HG03521 (cell line): ENCODE results near the gene RARS2.
"Not testable (repeated sequence)": the region's sequence is repeated elsewhere in the genome, so short reads cannot be mapped to it uniquely, and the experiment has no call there.

Experiments used
- ATAC-seq: cut with Tn5 transposase; IDR thresholded peaks from one replicate; pipeline ENCODE4 v1.9.1; 2021; ENCODE audit warnings: mild to moderate bottlenecking, moderate library complexity; ENCODE audit not compliant: unreplicated experiment

Gene RARS2

DNA sequence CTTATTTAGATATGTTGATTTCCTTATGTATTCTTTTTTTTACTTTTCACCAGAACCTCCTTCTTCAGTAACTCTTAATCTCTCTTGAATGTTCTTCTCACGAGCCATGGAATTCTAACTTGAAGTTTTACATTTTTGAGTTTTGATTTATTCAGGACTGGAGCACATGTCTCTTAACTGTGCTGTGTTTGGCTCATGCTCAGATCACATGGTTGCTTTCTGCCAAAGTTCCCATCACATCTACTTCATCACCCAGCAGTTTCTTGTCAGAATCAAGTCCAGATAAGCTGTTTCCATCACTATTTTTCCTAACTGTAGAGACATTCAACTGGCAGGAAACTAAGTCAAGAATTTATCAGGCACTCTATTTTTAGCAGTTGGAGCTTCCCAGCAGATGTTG, 85.3 kb downstream of the RARS2 start:
- ATAC-seq: no peak

DNA sequence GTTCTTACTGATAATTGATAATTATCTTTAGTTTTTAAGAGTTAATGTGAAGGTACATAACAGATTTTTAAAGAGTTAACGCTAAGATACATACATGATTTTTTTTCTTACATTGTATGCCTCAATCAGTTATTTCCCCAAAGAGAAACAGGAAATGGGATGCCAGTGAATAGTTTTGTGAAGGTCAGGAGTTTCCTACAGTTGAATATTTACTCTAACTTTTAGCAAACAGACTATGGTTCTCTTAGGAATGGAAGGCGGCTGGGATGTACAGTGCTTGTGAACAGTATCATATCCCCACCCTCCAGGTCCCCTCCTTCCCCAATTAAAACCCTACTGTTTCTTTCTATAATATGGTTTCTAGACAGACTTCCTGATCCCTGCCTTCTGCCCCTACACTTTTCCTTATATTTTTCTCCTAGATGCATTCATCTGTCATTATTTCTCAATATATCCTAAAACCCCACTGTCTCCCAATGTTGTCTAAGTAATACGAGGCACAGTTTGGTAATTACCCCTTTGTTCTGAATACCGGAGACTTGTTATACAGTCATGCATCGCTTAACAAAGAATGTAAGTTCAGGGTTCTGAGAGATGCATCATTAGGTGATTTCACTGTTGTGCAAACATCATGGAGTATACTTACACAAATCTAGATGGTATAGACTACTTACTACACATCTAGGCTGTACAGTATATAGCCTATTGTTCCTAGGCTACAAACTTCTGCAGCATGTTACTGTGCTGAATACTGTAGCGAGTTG, 87.8 kb downstream of the RARS2 start:
- ATAC-seq: no peak

DNA sequence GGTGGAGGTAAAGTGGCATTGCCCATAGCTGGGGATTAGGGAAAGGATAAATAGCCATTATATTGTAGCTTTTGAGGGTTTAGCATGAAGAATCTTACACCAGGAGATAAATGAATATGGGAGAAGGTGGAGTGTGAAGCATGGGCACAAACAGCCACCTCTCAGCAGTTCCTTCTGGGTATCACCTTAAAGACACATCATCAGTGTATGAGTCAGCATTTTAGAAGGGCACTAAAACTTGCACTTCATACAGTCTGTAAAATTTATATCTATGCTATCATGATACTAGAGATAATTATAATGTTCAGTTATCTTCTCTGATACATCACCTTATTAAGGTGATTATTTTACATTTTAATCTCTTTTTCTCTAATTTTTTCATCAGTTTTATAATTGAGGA, 91.7 kb downstream of the RARS2 start:
- ATAC-seq: no peak

DNA sequence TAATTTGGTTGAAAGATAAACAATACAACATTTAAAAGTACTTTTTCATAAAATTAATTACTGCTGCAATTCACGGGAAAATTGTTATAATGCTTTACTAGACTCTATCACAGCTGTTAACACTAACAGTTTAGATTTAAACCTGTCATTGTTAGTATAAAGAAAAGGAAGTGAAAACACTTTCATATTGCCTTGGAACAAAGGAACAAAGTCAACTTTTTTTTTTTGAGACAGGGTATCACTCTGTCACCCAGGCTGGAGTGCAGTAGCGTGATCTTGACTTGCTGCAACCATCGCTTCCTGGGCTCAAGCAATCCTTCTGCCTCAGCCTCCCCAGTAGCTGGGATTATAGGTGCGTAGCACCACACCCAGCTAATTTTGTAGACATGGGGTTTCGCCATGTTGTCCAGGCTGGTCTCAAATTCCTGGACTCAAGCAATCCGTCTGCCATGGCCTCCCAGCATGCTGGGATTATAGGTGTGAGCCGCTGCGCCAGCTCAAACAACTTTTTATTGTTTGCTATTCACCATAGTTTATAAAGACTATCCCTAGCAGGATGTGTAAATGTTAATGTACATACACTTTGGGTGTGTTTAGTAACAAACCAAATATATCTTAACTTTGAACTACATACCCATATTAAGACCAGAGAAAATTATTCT, 94.9 kb downstream of the RARS2 start:
- peak; percentile 65 for ATAC-seq

DNA sequence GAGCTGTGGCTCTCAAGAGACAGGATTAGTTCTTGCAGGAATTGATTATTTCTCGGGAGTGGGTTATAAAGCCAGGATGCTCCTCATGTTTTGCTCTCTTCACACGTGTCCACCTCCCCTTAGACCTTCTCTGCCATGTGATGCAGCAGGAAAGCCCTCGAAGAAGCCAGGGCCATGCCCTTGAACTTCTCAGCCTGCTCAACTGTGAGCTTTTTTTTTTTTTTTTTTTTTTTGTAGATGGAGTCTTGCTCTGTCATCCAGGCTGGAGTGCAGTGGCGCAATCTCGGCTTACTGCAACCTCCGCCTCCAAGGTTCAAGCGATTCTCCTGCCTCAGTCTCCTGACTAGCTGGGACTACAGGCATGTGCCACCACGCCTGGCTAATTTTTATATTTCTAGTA, 100.5 kb downstream of the RARS2 start:
- ATAC-seq: not testable (repeated sequence)

DNA sequence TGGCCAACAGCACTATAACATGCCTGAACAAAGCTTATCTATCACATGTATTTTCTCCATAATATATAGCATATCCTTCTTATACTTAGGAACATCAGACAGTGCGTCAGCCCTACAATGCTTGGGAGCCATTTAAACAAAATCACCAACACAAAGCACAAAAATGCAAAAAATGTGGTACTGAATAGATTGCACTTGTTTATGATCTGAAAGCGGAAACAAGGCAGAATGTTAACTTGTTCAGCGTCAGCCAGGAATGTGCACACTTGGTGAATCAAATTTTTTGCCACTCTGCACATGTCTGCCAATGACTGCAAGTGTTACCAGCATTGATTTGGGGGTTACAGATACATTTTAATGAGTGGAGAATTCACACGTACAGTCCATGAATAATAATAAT, 102.2 kb downstream of the RARS2 start:
- no peak for ATAC-seq

DNA sequence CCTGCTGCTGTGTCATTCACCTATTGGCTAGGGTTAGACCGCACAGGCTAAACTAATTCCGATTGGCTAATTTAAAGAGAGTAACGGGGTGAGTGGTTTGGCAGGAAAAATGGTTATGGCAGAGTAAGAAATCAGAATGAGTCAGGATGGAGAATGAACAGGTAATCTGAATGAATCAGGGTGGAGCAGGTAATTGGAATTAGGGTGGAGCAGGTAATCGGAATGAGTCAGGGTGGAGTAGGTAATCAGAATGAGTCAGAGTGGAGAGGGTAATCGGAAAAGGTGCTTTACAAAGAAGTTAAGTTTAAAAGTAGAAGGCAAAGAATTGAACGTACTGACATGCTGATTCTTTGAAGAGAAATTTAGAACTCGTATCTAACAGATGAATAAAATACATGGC, 105.3 kb downstream of the RARS2 start:
- ATAC-seq: no peak

DNA sequence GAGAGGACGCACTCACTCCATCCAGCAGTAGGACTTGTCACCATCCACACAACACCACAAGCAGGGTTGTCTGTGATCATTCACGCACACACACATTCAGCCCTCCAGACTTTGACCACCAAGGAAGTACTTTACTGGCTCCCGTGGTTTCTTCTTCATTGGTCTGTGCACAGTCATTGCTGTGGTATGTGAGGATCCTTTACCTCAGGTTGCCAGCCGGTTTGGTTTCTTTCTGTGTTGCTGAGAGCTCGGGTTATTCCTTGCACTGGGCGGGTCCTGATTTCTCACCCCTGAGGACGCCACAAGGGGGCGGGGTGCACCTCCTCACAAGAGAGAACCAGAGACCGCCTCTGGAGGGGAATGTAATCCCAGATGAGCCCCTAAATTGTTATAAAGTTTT, 105.9 kb downstream of the RARS2 start:
- no peak for ATAC-seq

DNA sequence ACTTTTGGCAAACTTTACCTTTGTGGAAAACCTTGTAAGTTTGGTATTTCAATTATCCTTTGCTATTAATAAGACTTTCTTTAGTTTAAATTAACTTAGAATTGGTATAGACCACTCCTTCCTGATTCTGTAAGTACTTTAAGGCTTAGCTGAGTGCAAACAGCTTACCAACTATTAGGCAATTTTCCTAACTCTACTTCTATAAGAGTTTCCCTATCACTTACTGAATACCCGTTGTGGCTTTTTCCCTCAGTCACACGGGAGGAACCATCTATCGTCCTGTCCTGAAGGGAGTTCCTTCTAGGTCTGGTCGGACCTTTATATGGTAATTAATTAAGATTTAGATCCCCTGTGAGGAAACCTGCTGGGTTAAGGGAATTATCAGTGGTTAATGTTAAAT, 107.4 kb downstream of the RARS2 start:
- ATAC-seq: no peak

DNA sequence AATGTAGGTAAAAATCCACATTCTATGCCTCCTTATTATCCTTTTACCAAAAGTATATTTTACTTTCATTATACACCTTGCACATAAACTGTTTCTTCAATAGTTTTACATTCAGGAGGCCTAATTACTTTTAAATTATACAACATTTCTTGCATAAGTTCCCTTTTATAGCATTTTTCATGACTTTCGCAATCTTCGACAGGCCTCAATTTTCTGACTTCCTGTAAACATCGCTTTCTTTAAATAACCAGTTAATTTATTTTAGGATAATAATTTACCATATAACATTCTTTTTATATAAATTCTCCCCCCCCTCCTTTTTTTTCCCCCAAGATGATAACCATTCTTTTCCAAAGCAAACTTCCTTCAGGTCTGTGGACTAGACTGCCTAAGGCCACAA, 107.9 kb downstream of the RARS2 start:
- no peak for ATAC-seq

DNA sequence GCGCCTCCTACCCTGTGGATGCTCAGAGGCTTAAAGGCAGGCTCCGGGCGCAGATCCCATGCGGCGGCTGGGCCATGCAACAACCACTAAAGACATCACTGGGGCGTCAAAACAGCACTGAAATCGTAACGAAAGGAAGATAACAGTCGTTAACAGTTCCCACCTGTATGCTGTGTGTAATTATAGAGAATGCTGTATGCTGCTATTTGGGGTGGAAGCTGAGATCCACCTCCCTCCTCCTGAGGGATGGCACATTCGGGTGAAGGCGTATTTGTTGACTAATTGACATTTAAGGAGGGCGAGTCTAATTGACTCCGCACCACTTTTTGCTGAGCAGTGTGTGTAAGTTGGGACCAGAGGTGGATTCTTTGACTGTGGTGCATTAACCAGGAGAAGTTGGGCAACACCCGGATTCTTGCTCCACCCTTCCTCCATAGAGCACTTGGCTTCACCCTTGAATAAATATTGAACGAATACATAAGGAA, 116.3 kb downstream of the RARS2 start:
- peak; percentile 67 for ATAC-seq

DNA sequence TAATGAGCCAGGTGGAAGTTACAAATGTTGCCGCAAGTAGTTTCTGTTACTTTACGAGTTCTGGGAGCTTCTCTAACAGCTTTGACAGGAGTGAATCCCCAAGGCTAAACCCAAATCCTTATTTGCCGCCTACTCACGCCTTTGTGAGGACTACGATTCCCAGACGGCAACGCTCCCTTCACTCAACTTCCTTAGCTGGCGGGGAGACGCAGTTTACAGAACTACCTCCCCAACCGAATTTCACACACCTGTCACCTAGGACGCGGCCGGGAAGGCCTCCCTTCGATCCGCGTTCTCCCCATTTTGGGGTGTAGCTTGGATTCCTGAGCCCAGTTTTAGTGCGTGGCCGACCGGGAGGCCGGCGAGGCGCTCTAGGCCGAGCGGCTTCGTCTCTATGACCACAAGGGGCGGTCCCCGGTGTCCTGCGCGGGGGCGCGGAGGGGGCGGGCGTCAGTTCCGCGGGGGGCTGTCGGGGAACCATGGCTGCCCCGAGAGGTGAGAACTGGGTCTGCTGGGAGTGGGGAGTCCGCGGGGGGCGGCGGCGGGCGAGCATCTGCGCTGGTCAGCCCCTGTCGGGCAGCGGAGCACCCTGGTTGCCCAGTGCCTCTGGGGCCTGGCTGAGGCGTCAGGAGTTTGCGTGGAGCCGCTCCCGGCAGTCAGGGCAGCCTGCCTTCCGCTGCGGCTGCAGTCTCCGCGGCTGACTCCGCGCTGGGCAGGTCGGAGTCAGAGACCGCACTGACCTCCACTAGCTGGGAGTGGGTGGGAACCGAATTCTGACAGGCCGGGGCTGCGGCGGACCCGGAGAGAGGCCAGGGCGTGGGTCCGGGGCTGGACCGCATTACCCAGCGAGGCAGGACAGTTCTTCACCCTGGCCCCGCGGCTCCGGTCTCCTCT, 117.0 kb downstream of the RARS2 start, which contains the start of gene SLC35A1:
Gene SLC35A1, plus strand, starts transcription at position 450 of the 894 bp plus-strand sequence. Its CDS starts 30 bp downstream, at position 480.
- ATAC-seq: peak; percentile 91

DNA sequence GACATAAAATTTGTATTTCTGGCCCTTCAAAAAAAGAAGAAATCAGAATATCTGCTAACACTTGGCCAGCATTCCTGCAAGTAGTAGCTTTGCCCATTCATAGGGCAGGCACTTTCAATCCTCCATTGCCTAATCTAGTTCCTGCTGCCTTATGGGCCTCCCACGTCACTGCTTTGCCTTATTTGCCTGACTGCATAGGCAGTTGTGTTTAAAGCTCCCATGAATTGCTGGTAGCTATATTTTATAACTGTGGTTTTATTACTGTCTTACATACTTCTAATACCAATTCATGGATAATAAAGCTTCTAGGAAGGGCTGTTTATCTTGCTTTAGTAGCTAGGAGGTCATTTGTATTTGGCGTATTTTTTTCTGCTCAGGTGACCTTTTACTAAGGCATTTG, 124.7 kb downstream of the RARS2 start:
- no peak for ATAC-seq
